ENCODE data around the gene ABHD14A. TPM values are rescaled to one million over a fixed set of nuclear protein-coding genes. Genes with fewer than 3 reads are reported as not detected.

ABHD14A gene
- total RNA-seq, 1 experiment from 2014 or later = 3.8 TPM

DNA sequence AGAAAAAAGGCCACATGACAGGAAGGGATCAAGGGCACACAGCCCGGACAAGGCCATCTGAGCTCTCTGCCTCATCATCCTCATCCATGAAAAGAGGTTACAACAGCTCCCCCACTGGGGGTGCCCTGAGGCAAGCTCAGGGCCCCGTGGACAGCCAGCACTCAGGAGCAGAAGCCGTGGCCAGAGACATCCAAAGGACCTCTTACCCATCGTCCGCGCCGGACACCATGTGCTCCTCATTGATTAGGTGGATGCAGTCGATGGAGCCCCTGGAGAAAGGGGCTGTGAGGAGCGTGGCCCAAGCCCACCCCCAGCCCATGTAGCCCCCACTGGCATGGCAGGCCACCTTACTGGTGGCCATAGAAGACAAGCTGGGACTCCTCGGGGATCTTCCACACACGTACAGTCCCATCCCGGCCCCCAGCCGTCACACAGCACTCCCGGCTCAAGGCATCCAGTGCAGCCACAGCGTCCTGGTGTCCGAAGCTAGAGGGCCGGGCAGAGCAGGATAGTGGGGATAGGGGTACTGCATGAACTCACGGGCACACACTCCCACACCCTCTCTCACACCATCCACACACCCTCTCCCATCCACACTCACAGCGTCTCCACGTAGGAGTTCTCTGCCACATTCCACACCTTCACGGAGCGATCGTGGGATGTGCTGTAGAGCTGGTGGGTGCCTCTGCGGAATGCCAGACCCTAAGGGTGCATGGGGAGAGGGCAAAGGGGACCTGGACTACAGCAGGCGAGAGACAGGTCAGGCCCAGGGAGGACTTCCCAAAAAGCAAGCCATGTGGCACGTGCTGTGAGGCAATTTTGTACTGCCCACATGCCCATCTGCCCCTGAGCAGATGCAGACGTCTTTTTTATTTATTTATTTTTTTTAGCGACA lies 39.6 kb upstream of the ABHD14A start (continued):
- TF ChIP-seq ARID4B (CRISPR knock-in tag; IDR thresholded peaks at IDR 0.05; ENCODE audit: borderline replicate concordance) (no peak), EMX1 (CRISPR knock-in tag; IDR thresholded peaks at IDR 0.05) (no peak), ZNF423 (CRISPR knock-in tag; IDR thresholded peaks at IDR 0.05) (no peak), ZNF425 (CRISPR knock-in tag; conservative IDR thresholded peaks at IDR 0.05) (no peak), PREB (CRISPR knock-in tag; IDR thresholded peaks at IDR 0.05; ENCODE audit: borderline replicate concordance) (no peak), JAZF1 (CRISPR knock-in tag; IDR thresholded peaks at IDR 0.05) (no peak), FOXP1 (CRISPR knock-in tag; IDR thresholded peaks at IDR 0.05; ENCODE audit: borderline replicate concordance) (no peak), USF1 (CRISPR knock-in tag; IDR thresholded peaks at IDR 0.05) (no peak), FOXK1 (CRISPR knock-in tag; IDR thresholded peaks at IDR 0.05) (no peak), NFE2L1 (CRISPR knock-in tag; IDR thresholded peaks at IDR 0.05) (no peak)
- TF ChIP-seq, protein P1, sequence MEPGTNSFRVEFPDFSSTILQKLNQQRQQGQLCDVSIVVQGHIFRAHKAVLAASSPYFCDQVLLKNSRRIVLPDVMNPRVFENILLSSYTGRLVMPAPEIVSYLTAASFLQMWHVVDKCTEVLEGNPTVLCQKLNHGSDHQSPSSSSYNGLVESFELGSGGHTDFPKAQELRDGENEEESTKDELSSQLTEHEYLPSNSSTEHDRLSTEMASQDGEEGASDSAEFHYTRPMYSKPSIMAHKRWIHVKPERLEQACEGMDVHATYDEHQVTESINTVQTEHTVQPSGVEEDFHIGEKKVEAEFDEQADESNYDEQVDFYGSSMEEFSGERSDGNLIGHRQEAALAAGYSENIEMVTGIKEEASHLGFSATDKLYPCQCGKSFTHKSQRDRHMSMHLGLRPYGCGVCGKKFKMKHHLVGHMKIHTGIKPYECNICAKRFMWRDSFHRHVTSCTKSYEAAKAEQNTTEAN (CRISPR knock-in tag; IDR thresholded peaks at IDR 0.05) = no peak
- TF ChIP-seq, protein P2, sequence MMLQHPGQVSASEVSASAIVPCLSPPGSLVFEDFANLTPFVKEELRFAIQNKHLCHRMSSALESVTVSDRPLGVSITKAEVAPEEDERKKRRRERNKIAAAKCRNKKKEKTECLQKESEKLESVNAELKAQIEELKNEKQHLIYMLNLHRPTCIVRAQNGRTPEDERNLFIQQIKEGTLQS (CRISPR knock-in tag; conservative IDR thresholded peaks at IDR 0.05) = no peak
- TF ChIP-seq, protein P3, sequence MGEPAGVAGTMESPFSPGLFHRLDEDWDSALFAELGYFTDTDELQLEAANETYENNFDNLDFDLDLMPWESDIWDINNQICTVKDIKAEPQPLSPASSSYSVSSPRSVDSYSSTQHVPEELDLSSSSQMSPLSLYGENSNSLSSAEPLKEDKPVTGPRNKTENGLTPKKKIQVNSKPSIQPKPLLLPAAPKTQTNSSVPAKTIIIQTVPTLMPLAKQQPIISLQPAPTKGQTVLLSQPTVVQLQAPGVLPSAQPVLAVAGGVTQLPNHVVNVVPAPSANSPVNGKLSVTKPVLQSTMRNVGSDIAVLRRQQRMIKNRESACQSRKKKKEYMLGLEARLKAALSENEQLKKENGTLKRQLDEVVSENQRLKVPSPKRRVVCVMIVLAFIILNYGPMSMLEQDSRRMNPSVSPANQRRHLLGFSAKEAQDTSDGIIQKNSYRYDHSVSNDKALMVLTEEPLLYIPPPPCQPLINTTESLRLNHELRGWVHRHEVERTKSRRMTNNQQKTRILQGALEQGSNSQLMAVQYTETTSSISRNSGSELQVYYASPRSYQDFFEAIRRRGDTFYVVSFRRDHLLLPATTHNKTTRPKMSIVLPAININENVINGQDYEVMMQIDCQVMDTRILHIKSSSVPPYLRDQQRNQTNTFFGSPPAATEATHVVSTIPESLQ (CRISPR knock-in tag; IDR thresholded peaks at IDR 0.05) = no peak
